ENCODE data around the gene EP300. TPM values are rescaled to one million over a fixed set of nuclear protein-coding genes. Genes with fewer than 3 reads are reported as not detected.

The EP300 gene
- 56.6 and 70.5 TPM in 2 replicates for total RNA-seq

GRCh38 chr22:41092023-41092817 lies at the start of gene EP300:
Gene EP300, plus strand, starts transcription at chr22:41092592. Its CDS starts 413 bp downstream, at chr22:41093005.

GRCh38 chr22:41204992-41205900 lies 112.9 kb downstream of the EP300 start, which contains the start of gene L3MBTL2:
Gene L3MBTL2, plus strand, starts transcription at chr22:41205312. Its CDS starts 51 bp downstream, at chr22:41205363.

Small RNA genes lying within 50 kb of the gene (small RNA-seq; reads per million reads assigned to genes)
- gene RF00019 (ENCODE audit: low replicate concordance) (not detected), gene RNU6-375P (ENCODE audit: low replicate concordance) (not detected)

Other genes with a start within 250 kb of the EP300 start
- 126 and 349 TPM in 2 replicates for gene ST13, start 236.0 kb upstream of the EP300 start, total RNA-seq
- 12.0 and 13.0 TPM in 2 replicates for gene XPNPEP3, start 235.4 kb upstream of the EP300 start, total RNA-seq
- not detected in 2 replicates for gene DNAJB7, start 230.5 kb upstream of the EP300 start, total RNA-seq
- gene RBX1, start 141.2 kb upstream of the EP300 start, total RNA-seq: 24.5 and 36.8 TPM in 2 replicates
- gene L3MBTL2, start 112.7 kb downstream of the EP300 start, total RNA-seq: 25.6 and 35.9 TPM in 2 replicates
- 0.57 and 1.1 TPM in 2 replicates for gene CHADL, start 148.3 kb downstream of the EP300 start, total RNA-seq
- 61.9 and 154 TPM in 2 replicates for gene RANGAP1, start 193.6 kb downstream of the EP300 start, total RNA-seq
- gene ZC3H7B, start 208.9 kb downstream of the EP300 start, total RNA-seq: 49.2 and 77.2 TPM in 2 replicates

Data from placental pericyte (primary cell).